ENCODE measurements around the gene WDR89.
A peak's percentile ranks its signal among the peaks of the same experiment; 100 is the strongest.
"Not testable (repeated sequence)": the region's sequence is repeated elsewhere in the genome, so short reads cannot be mapped to it uniquely, and the experiment has no call there.

WDR89 gene

GRCh38 chr14:63654346-63654745 is 12.7 kb upstream of the WDR89 start:
- no peak for DNase-seq (ENCODE audit: low read depth in 2 of 2)

DNA sequence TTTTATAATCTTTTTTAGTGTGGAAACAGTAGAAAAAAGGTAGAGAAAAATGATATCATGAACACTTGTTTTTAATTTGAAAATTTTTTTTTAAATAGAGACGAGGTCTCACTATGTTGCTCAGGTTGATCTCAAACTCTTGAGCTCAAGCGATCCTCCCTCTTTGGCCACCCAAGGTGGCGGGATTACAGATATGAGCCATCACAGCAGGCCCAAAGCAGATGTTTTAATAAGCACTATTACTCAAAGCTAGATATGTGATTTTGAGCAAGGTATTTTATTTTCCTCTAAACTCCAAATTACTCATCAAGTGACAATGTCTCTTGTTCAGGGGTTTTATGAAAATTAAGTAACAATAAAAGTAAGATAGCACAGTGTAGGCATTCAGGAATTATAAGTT is 10.7 kb upstream of the WDR89 start:
- no peak for DNase-seq (ENCODE audit: low read depth in 2 of 2)

DNA sequence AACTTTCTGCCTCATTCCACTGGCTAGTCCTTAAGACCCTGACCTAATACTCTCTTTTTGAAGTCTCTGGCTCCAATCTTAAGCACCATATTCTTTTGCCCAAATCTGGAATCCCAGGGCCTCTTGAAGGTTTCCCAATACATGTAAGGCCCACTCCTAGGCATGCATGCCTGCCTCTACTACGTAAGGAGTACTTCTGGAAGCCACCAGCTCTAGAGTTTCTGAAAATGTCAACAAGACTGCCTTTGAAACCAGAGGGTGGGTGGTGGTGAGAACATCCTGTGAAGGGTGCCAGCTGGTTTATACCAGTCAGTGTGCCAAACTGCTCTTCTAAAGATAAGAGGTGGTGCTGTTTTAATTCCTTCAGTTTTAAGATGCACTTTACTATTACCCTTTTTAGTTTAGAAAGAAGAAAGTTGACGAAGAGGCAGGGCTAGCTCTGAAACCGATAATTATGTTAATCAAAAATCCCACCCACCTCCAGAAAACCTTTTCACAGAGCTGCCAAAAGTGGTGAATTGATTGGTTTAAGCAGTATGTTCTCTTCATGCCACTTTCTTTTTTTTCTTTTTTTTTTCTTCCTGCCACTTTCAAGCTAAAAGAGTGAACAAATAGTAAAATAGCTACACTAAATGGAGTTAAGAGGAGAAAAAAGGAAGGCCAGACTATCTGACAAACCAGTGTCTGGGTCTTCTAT is 8.7 kb upstream of the WDR89 start:
- DNase-seq (ENCODE audit: low read depth in 2 of 2) = peak; percentile 17 to 21

DNA sequence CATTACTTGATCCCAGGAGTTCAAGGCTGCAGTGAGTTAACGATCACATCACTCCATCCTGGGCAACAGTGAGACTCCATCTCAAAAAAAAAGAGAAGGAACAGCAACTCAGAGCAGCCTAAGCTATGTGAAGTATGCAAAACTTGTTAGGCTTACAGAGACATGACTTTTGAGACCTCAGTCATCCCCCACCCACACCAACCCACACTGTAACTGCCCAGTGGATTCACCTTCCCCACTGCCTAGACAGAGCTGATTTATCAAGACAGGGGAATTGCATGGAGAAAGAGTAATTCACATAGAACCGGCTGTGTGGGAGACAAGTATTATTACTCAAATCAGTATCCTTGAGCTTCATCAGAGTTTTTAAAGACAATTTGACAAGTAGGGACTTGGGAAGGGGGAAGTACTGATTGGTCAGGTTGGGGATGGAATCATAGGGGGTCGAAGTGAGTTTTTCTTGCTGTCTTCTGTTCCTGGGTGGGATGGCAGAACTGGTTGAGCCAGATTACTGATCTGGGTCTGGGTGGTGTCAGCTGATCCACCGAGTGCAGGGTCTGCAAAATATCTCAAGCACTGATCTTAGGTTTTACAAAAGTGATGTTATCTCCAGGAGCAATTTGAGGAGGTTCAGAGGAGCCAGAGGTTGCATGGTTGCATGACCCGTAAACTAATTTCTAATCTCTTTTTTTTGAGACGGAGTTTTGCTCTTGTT is 6.2 kb upstream of the WDR89 start:
- no peak for DNase-seq (ENCODE audit: low read depth in 2 of 2)

DNA sequence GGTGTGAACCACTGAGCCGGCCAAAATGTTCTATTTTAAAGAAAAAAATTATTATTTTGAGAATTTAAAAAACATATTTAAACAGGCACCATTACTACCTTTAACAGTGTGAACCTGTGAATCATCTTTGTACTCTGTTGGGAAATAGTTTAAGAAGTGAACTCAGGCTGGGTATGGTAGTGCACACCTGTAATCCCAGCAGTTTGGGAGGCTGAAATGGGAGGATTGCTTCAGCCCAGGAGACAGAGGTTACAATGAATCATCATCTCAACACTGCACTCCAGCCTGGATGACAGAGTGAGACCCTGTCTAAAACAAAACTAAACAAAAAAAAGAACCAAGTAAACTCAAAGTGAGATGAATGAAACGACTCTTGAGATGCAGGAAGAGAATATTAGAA is 3.1 kb upstream of the WDR89 start:
- no peak for DNase-seq (ENCODE audit: low read depth in 2 of 2)

DNA sequence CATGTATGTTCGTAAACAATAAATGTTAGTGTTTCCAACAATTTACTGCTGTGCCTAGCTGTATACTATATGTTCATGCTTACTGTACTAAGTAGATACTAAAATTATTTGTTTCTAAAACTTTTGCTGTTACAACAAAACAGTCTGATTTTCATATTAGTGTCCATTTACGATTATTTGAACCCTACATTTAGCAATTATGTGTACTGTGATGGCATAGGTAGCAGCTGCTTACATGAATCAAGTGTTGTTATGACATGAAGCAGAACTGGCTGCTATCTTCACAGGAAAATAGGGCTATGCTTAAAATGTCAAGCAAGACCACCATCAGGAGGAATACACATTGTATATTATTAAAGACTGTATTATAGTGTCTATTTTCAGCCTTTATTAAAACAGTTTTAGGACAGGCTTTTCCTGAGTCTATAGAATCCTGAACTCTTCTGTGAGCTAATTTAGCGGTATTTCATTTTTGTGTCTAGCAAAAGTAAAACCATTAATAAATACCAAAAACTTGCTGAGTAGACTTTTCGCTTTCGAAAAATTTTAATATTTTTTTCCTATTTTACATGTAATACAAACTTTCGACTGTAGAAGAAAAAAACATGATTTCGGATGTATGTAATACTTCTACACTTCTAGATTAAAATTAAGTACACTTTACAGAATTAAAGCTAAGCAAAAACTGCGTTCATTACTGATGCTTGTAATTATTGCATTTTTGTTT is 1.1 kb upstream of the WDR89 start:
- DNase-seq (ENCODE audit: low read depth in 2 of 2) = no peak

GRCh38 chr14:63642229-63642611 is 549 bp upstream of the WDR89 start:
- DNase-seq (ENCODE audit: low read depth in 2 of 2) = peak; percentile 44 to 61

DNA sequence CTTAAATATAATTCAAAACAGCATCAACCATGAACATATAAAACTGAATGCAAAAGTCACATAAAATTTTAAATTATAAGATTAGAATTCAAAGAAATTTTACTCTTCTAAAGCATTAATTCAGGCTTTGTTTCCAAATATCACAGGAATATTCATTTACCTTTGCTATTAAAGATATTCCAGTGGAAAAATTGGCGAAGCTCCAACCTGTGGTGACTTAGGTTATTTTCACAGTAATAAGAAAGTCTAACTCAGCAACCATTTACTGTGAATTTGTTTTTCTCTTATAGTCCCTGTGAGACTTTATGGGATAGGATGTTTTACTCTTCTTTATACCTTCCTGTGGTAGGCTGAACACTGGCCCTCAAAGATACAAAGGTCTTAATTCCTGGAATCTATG is 3.2 kb downstream of the WDR89 start:
- DNase-seq (ENCODE audit: low read depth in 2 of 2) = no peak

GRCh38 chr14:63636094-63636635 is 5.5 kb downstream of the WDR89 start:
- not testable (repeated sequence) for DNase-seq (ENCODE audit: low read depth in 2 of 2)

DNA sequence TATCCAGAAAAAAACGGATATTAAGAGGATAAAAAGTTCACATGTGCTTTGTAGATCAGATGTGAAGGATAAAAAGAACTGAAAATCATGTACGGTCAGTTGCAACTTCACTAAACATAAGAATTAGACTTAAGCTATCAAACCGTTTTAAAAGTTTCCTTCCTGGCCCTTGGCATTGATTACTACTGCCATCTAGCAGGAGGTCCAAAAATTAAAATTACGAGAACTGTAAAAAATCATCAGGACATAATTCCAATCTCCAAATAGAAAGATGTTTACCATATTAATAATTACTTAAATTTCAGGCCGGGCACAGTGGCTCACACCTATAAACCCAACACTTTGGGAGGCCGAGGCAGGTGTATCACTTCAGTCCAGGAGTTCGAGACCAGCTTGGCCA is 7.9 kb downstream of the WDR89 start:
- no peak for DNase-seq (ENCODE audit: low read depth in 2 of 2)

DNA sequence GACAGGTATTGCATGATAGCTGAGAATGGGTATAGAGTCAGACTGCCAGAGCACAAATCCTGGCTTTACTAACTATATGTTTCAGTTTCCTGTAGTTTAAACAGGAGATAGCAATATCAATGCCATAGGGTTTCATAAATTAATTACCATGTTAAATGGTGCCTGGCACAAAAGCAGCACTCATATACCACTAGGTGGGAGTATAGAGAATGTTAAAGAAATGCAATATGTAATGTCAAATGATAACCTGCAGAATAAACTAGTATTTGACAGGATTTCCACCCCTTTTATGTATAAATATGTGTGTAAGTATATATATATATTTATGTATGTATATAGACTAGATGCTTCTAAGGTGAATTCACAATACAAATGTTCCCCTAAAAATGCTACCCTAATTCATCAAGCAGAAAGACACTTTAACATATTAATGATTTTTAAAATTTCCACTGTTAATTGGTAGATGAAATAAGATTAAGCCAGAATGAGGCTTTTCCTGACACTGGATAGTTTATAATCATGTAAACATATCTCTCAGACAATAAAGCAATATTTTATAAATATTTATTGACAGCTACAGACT is 8.6 kb downstream of the WDR89 start:
- no peak for DNase-seq (ENCODE audit: low read depth in 2 of 2)

DNA sequence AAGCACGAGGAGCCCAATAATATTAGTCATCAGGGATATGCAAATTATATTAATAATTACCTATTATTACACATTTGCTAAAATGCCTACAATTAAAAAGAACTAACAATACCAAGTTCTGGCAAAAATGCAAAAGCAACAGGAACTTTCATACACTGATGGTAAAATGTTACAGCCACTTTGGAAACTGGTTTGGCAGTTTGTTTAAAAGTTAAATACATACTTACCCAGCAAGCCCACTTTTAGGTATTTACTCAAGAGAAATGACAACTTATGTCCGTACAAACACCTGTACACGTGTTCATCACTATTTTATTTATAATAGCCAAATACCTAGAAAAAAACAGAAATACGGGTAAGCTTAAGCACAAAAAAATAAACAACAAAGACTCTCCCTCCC is 17.0 kb downstream of the WDR89 start:
- DNase-seq (ENCODE audit: low read depth in 2 of 2) = no peak

DNA sequence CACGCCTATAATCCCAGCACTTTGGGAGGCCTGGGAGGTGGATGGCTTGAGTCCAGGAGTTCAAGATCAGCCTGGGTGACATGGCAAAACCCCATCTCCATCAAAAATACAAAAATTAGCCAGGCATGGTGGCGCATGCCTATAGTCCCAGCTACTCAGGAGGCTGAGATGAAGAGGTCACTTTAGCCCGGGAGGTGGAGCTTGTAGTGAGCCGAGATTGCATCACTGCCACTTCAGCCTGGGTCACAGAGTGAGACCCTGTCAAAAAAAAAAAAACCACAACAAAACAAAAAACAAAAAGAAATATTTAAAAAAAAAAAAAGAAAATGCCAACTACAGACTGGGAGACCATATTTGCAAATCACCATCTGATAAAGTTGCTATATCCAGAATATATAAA is 17.5 kb downstream of the WDR89 start:
- DNase-seq (ENCODE audit: low read depth in 2 of 2) = no peak

- DNase-seq (ENCODE audit: low read depth in 2 of 2) = not testable (repeated sequence)
Observed at GRCh38 chr14:63621975-63622374, 19.7 kb downstream of the WDR89 start.

- no peak for DNase-seq (ENCODE audit: low read depth in 2 of 2)
Observed at GRCh38 chr14:63616015-63616414, 25.7 kb downstream of the WDR89 start.

- no peak for DNase-seq (ENCODE audit: low read depth in 2 of 2)
Observed at GRCh38 chr14:63614679-63615363, 26.9 kb downstream of the WDR89 start.

GRCh38 chr14:63611078-63611477 is 30.6 kb downstream of the WDR89 start:
- no peak for DNase-seq (ENCODE audit: low read depth in 2 of 2)

DNA sequence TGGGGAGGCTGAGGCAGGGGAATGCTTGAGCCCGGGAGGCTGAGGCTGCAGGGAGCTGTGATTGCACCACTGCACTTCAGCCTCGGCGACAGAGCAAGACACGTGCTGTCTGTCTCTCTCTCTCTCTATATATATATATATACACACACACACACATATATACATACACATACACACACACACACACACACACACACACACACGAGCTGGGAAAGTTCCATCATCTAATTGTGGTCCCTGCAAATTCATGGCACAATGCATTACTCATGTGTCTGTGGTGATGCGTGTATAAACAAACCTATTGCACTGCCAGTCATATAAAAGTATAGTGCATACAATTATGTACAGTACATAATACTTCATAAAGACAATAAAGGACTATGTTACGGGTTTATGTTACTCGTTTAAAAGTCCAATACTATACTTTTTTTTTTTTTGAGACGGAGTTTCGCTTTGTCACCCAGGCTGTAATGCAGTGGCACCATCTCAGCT is 36.6 kb downstream of the WDR89 start:
- no peak for DNase-seq (ENCODE audit: low read depth in 2 of 2)

- no peak for DNase-seq (ENCODE audit: low read depth in 2 of 2)
Observed at GRCh38 chr14:63604626-63605025, 37.0 kb downstream of the WDR89 start.

- no peak for DNase-seq (ENCODE audit: low read depth in 2 of 2)
Observed at GRCh38 chr14:63603749-63604277, 37.9 kb downstream of the WDR89 start.

DNA sequence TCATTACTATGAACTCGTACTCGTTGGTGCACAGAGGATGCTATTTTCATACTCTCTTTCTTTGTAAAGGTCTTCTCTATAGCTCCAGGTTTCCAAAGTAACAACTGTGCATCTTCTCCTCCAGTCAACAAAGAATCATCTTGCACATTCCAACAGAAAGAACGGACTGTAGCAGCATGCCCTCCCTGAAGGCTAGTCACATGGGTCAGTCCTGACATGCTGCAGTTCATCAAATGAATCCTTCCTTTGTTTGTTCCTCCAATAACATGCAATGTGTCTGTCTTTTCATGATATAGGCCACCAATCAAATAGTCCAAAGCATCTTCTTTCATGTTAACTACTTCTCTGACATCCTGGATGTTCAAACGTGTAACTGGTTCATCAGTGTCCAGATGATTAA is 42.9 kb downstream of the WDR89 start:
- DNase-seq (ENCODE audit: low read depth in 2 of 2) = no peak
